CD4-positive, alpha-beta T cell treated with Interleukin-12 subunit alpha and Interleukin-12 subunit beta, for 1 hour (primary cell): ENCODE data around the gene IRF3.

Experiments used
- DNase-seq: peaks from one replicate; pipeline ENCODE4 v3.0.0-alpha.2; 2020

IRF3 gene

GRCh38 chr19:49667473-49667872 lies 1.8 kb upstream of the IRF3 start:
- DNase-seq = no peak

GRCh38 chr19:49666120-49666444 lies 425 bp upstream of the IRF3 start:
- DNase-seq = no peak

GRCh38 chr19:49665036-49665350 lies 664 bp downstream of the IRF3 start:
- no peak for DNase-seq

GRCh38 chr19:49664171-49665035 lies 1.3 kb downstream of the IRF3 start:
- peak; percentile 91 for DNase-seq

GRCh38 chr19:49663224-49663623 lies 2.4 kb downstream of the IRF3 start:
- DNase-seq = no peak

- no peak for DNase-seq
These were observed 3.6 kb downstream of the IRF3 start for GRCh38 chr19:49662011-49662410.

- DNase-seq = no peak
These were observed 5.2 kb downstream of the IRF3 start for GRCh38 chr19:49660338-49660961.

GRCh38 chr19:49658566-49659442 lies 6.9 kb downstream of the IRF3 start:
- DNase-seq = no peak

- DNase-seq = no peak
These were observed 7.5 kb downstream of the IRF3 start for GRCh38 chr19:49658139-49658517.

- no peak for DNase-seq
These were observed 8.0 kb downstream of the IRF3 start for GRCh38 chr19:49657493-49658138.

- DNase-seq = no peak
These were observed 9.1 kb downstream of the IRF3 start for GRCh38 chr19:49656456-49657109.

- DNase-seq = no peak
These were observed 9.8 kb downstream of the IRF3 start for GRCh38 chr19:49655570-49656455.

GRCh38 chr19:49654581-49654980 lies 11.1 kb downstream of the IRF3 start:
- DNase-seq = no peak

GRCh38 chr19:49653466-49653806 lies 12.2 kb downstream of the IRF3 start:
- no peak for DNase-seq

- DNase-seq = no peak
These were observed 12.8 kb downstream of the IRF3 start for GRCh38 chr19:49652551-49653465.

GRCh38 chr19:49651820-49652550 lies 13.7 kb downstream of the IRF3 start:
- DNase-seq = no peak

- no peak for DNase-seq
These were observed 14.4 kb downstream of the IRF3 start for GRCh38 chr19:49651029-49651819.

GRCh38 chr19:49646586-49646985 lies 19.1 kb downstream of the IRF3 start:
- DNase-seq = no peak

GRCh38 chr19:49645995-49646394 lies 19.7 kb downstream of the IRF3 start:
- no peak for DNase-seq
